ENCODE measurements around the gene IMP3. TPM values are rescaled to one million over a fixed set of nuclear protein-coding genes. Genes with fewer than 3 reads are reported as not detected.

IMP3 gene
- total RNA-seq, 2 donors from 2014 or later, result 52.2 to 58.2 TPM

- Histone ChIP-seq H3K27me3 (ENCODE audit: control insufficient read depth, insufficient read depth, low read length, poor library complexity, severe bottlenecking) (no peaks in the 10 kb centered on the region), H3K4me3 (ENCODE audit: low read length) (no peak overlapping the region), H3K9me3 (ENCODE audit: control insufficient read depth, low read length) (no peaks in the 10 kb centered on the region), H3K4me1 (ENCODE audit: control insufficient read depth, insufficient read depth, low read length) (no peaks in the 10 kb centered on the region), H3K36me3 (ENCODE audit: control insufficient read depth, insufficient read depth, low read length) (peaks cover 13% of the 10 kb centered on the region), H3K27ac (ENCODE audit: low read depth, low read length) (no peak overlapping the region), H3K9ac (ENCODE audit: extremely low read depth, low read length, poor library complexity, severe bottlenecking) (no peak overlapping the region)
- H3K27ac Mint-ChIP-seq, result no peak overlapping the region
- no peaks in the 10 kb centered on the region for H3K27me3 Mint-ChIP-seq (ENCODE audit: insufficient read depth)
- TF ChIP-seq, protein P1, sequence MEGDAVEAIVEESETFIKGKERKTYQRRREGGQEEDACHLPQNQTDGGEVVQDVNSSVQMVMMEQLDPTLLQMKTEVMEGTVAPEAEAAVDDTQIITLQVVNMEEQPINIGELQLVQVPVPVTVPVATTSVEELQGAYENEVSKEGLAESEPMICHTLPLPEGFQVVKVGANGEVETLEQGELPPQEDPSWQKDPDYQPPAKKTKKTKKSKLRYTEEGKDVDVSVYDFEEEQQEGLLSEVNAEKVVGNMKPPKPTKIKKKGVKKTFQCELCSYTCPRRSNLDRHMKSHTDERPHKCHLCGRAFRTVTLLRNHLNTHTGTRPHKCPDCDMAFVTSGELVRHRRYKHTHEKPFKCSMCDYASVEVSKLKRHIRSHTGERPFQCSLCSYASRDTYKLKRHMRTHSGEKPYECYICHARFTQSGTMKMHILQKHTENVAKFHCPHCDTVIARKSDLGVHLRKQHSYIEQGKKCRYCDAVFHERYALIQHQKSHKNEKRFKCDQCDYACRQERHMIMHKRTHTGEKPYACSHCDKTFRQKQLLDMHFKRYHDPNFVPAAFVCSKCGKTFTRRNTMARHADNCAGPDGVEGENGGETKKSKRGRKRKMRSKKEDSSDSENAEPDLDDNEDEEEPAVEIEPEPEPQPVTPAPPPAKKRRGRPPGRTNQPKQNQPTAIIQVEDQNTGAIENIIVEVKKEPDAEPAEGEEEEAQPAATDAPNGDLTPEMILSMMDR (conservative IDR thresholded peaks at IDR 0.05), result no peak
- H3K36me3 Mint-ChIP-seq (ENCODE audit: low read depth), result peaks cover 27% of the 10 kb centered on the region
- no peak overlapping the region for H3K4me3 Mint-ChIP-seq
- 92 to 96% methylated on average over 4 to 9 of the region's 9 CpGs for WGBS, 2 experiments (ENCODE audit: insufficient coverage in 1 of 2, insufficient read length in 1 of 2)
- no peaks in the 10 kb centered on the region for H3K9me3 Mint-ChIP-seq
- peaks cover 7% of the 10 kb centered on the region for H3K4me1 Mint-ChIP-seq
- no peak for DNase-seq
Measured at GRCh38 chr15:75659141-75659771, 19.2 kb upstream of the IMP3 start.

GRCh38 chr15:75656813-75657212 lies 16.8 kb upstream of the IMP3 start:
- no peaks in the 10 kb centered on the region for H3K9me3 ChIP-seq (ENCODE audit: control insufficient read depth, low read length)
- Mint-ChIP-seq H3K4me1 (peaks cover 10% of the 10 kb centered on the region), H3K36me3 (ENCODE audit: low read depth) (peaks cover 27% of the 10 kb centered on the region), H3K9me3 (no peaks in the 10 kb centered on the region), H3K27ac (no peak overlapping the region), H3K4me3 (no peak overlapping the region), H3K27me3 (ENCODE audit: insufficient read depth) (no peaks in the 10 kb centered on the region)
- DNase-seq, result no peak
- peaks cover 13% of the 10 kb centered on the region for H3K36me3 ChIP-seq (ENCODE audit: control insufficient read depth, insufficient read depth, low read length)
- WGBS, 2 experiments (ENCODE audit: insufficient coverage in 1 of 2, insufficient read length in 1 of 2), result 95 to 97% methylated on average over 19 to 22 of the region's 22 CpGs
- H3K4me1 ChIP-seq (ENCODE audit: control insufficient read depth, insufficient read depth, low read length), result peaks cover 6% of the 10 kb centered on the region
- TF ChIP-seq, protein P1 (conservative IDR thresholded peaks at IDR 0.05), result no peak
- no peak overlapping the region for H3K27ac ChIP-seq (ENCODE audit: low read depth, low read length)
- H3K9ac ChIP-seq (ENCODE audit: extremely low read depth, low read length, poor library complexity, severe bottlenecking), result no peak overlapping the region
- no peak overlapping the region for H3K4me3 ChIP-seq (ENCODE audit: low read length)
- H3K27me3 ChIP-seq (ENCODE audit: control insufficient read depth, insufficient read depth, low read length, poor library complexity, severe bottlenecking), result no peaks in the 10 kb centered on the region

DNA sequence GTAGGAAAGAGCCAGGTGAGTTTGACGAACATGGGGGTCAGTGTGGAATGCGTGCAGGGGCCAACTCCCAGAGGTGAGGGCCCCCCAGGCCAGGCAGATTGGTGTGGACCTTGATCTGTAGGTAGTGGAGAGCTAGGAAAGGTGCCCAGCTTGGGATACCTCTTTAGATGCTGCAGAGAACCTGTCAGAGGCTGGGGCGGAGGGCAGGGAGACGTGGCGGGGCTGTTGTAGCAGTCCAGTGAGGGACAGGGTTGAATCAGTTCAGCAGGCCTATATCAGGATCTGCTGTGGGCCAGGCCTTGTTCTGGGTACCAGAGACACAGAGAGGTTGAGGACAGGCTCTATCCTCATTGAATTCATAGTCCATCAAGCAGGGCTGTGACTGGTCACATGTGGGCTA lies 16.3 kb upstream of the IMP3 start:
- Histone ChIP-seq H3K9me3 (ENCODE audit: control insufficient read depth, low read length) (no peaks in the 10 kb centered on the region), H3K27ac (ENCODE audit: low read depth, low read length) (no peak overlapping the region), H3K4me3 (ENCODE audit: low read length) (no peak overlapping the region), H3K27me3 (ENCODE audit: control insufficient read depth, insufficient read depth, low read length, poor library complexity, severe bottlenecking) (no peaks in the 10 kb centered on the region), H3K4me1 (ENCODE audit: control insufficient read depth, insufficient read depth, low read length) (peaks cover 6% of the 10 kb centered on the region), H3K9ac (ENCODE audit: extremely low read depth, low read length, poor library complexity, severe bottlenecking) (no peak overlapping the region), H3K36me3 (ENCODE audit: control insufficient read depth, insufficient read depth, low read length) (peaks cover 13% of the 10 kb centered on the region)
- no peaks in the 10 kb centered on the region for H3K27me3 Mint-ChIP-seq (ENCODE audit: insufficient read depth)
- no peak overlapping the region for H3K27ac Mint-ChIP-seq
- H3K4me1 Mint-ChIP-seq, result peaks cover 15% of the 10 kb centered on the region
- no peak for DNase-seq
- TF ChIP-seq, protein P1 (conservative IDR thresholded peaks at IDR 0.05), result no peak
- H3K9me3 Mint-ChIP-seq, result no peaks in the 10 kb centered on the region
- H3K36me3 Mint-ChIP-seq (ENCODE audit: low read depth), result peaks cover 29% of the 10 kb centered on the region
- no peak overlapping the region for H3K4me3 Mint-ChIP-seq
- WGBS, 2 experiments (ENCODE audit: insufficient coverage in 1 of 2, insufficient read length in 1 of 2), result 94 to 100% methylated on average over 4 to 5 of the region's 5 CpGs

Data from endodermal cell (in vitro differentiated cells).